Aorta (tissue), 5 donors: Measurements from ENCODE around the gene ALDH5A1. TPM values are rescaled to one million over a fixed set of nuclear protein-coding genes. Genes with fewer than 3 reads are reported as not detected.
A peak's percentile ranks its signal among the peaks of the same experiment; 100 is the strongest.

ENCODE experiments used
- ATAC-seq: fragments of 200-7000 bp; cut with Tn5 transposase; one replicate; pipeline ENCODE4 v1.9.1; 2022; ENCODE audit warnings: moderate library complexity; ENCODE audit not compliant: low FRiP score
- DNase-seq, 2 donors: peaks; one replicate each; pipeline ENCODE4 v3.0.0-alpha.2; 2020
- H3K27ac ChIP-seq, 2 donors: one replicate each; pipeline ENCODE4 v1.5.1; 2013; ENCODE audit warnings: low read length in 2 of 2, mild to moderate bottlenecking in 2 of 2, moderate library complexity in 2 of 2, control low read depth in 1 of 2, inconsistent platforms in 1 of 2, low read depth in 1 of 2
- H3K27me3 ChIP-seq, 2 donors: one replicate each; pipeline ENCODE4 v1.6.1; 2013; ENCODE audit warnings: control low read depth in 1 of 2, low read length in 1 of 2, mild to moderate bottlenecking in 1 of 2, moderate library complexity in 1 of 2; ENCODE audit not compliant: insufficient read depth in 2 of 2, control insufficient read depth in 1 of 2
- H3K36me3 ChIP-seq, 2 donors: one replicate each; pipeline ENCODE4 v1.6.1; 2013; ENCODE audit warnings: control low read depth in 1 of 2, low read length in 1 of 2, mild to moderate bottlenecking in 1 of 2; ENCODE audit not compliant: insufficient read depth in 2 of 2, control insufficient read depth in 1 of 2
- H3K4me1 ChIP-seq, 2 donors: one replicate each; pipeline ENCODE4 v1.6.1; 2013; ENCODE audit warnings: low read length in 2 of 2, control low read depth in 1 of 2, mild to moderate bottlenecking in 1 of 2, moderate library complexity in 1 of 2; ENCODE audit not compliant: insufficient read depth in 2 of 2, control insufficient read depth in 1 of 2
- H3K4me3 ChIP-seq, 2 donors: one replicate each; pipeline ENCODE4 v1.5.1; 2013; ENCODE audit warnings: low read length in 2 of 2, control low read depth in 1 of 2, mild to moderate bottlenecking in 1 of 2
- H3K9me3 ChIP-seq: one replicate; pipeline ENCODE4 v1.6.1; 2013; ENCODE audit warnings: mild to moderate bottlenecking, low read length; ENCODE audit not compliant: control insufficient read depth
- WGBS, 2 donors: extraction: QIAGEN DNeasy Blood & Tissue Kit; methylation state at CpG; one replicate each; pipeline ENCODE4 v1.1.7; 2013; 5-methylcytosine and 5-hydroxymethylcytosine counted together
- intact Hi-C, 2 donors: fragments of 100-400 bp; cut with DNase I; formaldehyde crosslinking; loops; one replicate each; pipeline versions ENCODE4 v1.14.2 to v1.15.0; 2022
- polyA plus RNA-seq, 2 donors: library from polyadenylated mRNA; stranded (reverse); fragments of 200-250 nt; gene quantifications; one replicate each; pipeline ENCODE4 v1.2.3, GENCODE V29; 2013
- total RNA-seq, 2 donors: library from RNA; stranded (reverse); fragmentation: NEBNext Ultra II Directional; extraction: Animal tissue kit (Norgen Biotek cat#: 25700); gene quantifications; one replicate each; pipeline ENCODE4 v1.2.1, GENCODE V29; 2021
- donor health status: healthy with polysubstance abuse.
- donor health status: Bipolar disorder and iron deficiency.
- donor health status: DM: no; HTN: no; CAD: no.
- donor health status: DM: no; HTN: no; CAD: no.
- donor health status: DM: yes; HTN: yes; CAD: no.

ALDH5A1 gene
- total and polyA plus RNA-seq, 4 donors = 2.1 to 8.2 (median 5.0) TPM

- DNase-seq = peak; percentile 83 to 87
- peak overlapping the region in 1 of 2 donors; percentile 1 for H3K4me3 ChIP-seq
- WGBS, 2 donors = 13 to 17% methylated on average over 15 of the region's 15 CpGs
- ATAC-seq = peak; percentile 82
- H3K27ac ChIP-seq = no peak overlapping the region
- intact Hi-C loops = loop anchor here (2.0 to 10.0 kb wide), 4 partner anchors 111 to 491 kb away; no protein-coding TSS in a partner anchor
- no peaks in the 10 kb centered on the region for H3K27me3 ChIP-seq
- H3K4me1 ChIP-seq = peaks cover 0 to 4% of the 10 kb centered on the region in 2 donors
- H3K36me3 ChIP-seq = no peaks in the 10 kb centered on the region
- H3K9me3 ChIP-seq = no peaks in the 10 kb centered on the region
Observed at GRCh38 chr6:24583463-24584381, 89.0 kb downstream of the ALDH5A1 start.

GRCh38 chr6:24584382-24584720 is 89.6 kb downstream of the ALDH5A1 start:
- WGBS, 2 donors = 90 to 94% methylated on average over 2 of the region's 2 CpGs
- ATAC-seq = no peak
- intact Hi-C loops = loop anchor here (5.0 to 10.0 kb wide), 3 partner anchors 183 to 490 kb away; no protein-coding TSS in a partner anchor

More at GRCh38 chr6:24584382-24584720, 89.6 kb downstream of the ALDH5A1 start:
- Histone ChIP-seq H3K4me3 (no peak overlapping the region), H3K27ac (no peak overlapping the region), H3K4me1 (peaks cover 0 to 4% of the 10 kb centered on the region in 2 donors), H3K27me3 (no peaks in the 10 kb centered on the region), H3K36me3 (no peaks in the 10 kb centered on the region), H3K9me3 (no peaks in the 10 kb centered on the region)
- no peak for DNase-seq

Other genes with a start within 250 kb of the ALDH5A1 start
- not detected for gene DCDC2, start 136.9 kb upstream of the ALDH5A1 start, total RNA-seq
- under 1 TPM in 1 of 2 donors, not detected in 1; 0.13 TPM for gene DCDC2, start 136.9 kb upstream of the ALDH5A1 start, polyA plus RNA-seq
- 10 to 100 TPM; 12.1 to 19.8 TPM for gene MRS2, start 92.0 kb upstream of the ALDH5A1 start, total RNA-seq
- gene MRS2, start 92.0 kb upstream of the ALDH5A1 start, polyA plus RNA-seq = 10 to 100 TPM in 1 of 2 donors, 1 to 10 TPM in 1; 9.8 to 12.4 TPM
- gene GPLD1, start 5.4 kb upstream of the ALDH5A1 start, total RNA-seq = 1 to 10 TPM; 7.3 to 8.2 TPM
- 1 to 10 TPM in 1 of 2 donors, under 1 TPM in 1; 0.50 to 4.5 TPM for gene GPLD1, start 5.4 kb upstream of the ALDH5A1 start, polyA plus RNA-seq
- gene KIAA0319, start 151.2 kb downstream of the ALDH5A1 start, total RNA-seq = under 1 TPM; 0.06 to 0.19 TPM
- gene KIAA0319, start 151.2 kb downstream of the ALDH5A1 start, polyA plus RNA-seq = under 1 TPM in 1 of 2 donors, not detected in 1; 0.05 TPM
- 10 to 100 TPM; 30.7 to 35.7 TPM for gene TDP2, start 171.9 kb downstream of the ALDH5A1 start, total RNA-seq
- gene TDP2, start 171.9 kb downstream of the ALDH5A1 start, polyA plus RNA-seq = 10 to 100 TPM; 40.8 to 99.7 TPM
- 10 to 100 TPM in 1 of 2 donors, 1 to 10 TPM in 1; 8.9 to 10.4 TPM for gene ACOT13, start 172.1 kb downstream of the ALDH5A1 start, total RNA-seq
- 10 to 100 TPM in 1 of 2 donors, 1 to 10 TPM in 1; 7.3 to 13.5 TPM for gene ACOT13, start 172.1 kb downstream of the ALDH5A1 start, polyA plus RNA-seq
- gene C6orf62, start 224.2 kb downstream of the ALDH5A1 start, total RNA-seq = 10 to 100 TPM; 72.7 to 88.5 TPM
- 10 to 100 TPM; 35.1 to 41.7 TPM for gene C6orf62, start 224.2 kb downstream of the ALDH5A1 start, polyA plus RNA-seq